Measurements from ENCODE around the gene NADSYN1.
A peak's percentile ranks its signal among the peaks of the same experiment; 100 is the strongest.

Gene NADSYN1

DNA sequence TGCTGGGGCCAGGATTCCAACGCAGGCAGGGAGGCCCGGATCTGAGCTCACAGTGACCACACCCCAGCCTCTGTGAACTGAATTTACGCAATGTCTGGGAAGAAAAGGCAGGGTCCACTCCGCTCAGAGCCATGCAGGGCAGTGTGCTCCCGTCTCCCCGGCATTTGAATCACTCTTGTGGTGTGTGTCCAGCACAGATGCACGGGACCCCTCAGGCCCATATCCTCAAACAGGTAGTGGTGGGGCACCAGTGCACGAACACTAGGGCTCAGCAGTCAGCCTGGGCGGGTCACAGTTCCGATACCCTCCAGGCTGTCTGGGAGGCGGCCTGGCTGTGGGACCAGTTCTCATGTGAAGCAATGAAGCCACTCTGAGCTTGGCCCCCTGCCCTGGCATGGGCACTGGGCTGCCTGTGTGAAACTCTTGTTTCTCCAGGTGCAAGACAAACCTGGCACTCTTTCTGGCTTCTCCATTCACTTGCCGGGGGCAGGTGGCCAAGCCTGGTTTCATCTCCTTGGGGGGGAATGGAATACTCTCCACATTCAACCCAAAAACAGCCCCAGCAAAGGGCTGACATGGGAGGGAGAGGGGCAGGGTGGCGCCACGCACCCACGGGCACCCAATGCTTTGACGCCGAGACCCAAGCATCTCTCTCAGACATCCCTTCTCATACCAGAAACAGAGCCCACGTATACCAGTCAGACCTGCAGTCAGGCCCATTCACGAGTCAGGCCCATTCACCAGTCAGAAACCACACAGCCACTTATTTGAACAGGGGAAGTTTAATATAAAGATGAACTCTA is 19.2 kb upstream of the NADSYN1 start:
- DNase-seq, result peak in 1 of 14 donors; percentile 25

DNA sequence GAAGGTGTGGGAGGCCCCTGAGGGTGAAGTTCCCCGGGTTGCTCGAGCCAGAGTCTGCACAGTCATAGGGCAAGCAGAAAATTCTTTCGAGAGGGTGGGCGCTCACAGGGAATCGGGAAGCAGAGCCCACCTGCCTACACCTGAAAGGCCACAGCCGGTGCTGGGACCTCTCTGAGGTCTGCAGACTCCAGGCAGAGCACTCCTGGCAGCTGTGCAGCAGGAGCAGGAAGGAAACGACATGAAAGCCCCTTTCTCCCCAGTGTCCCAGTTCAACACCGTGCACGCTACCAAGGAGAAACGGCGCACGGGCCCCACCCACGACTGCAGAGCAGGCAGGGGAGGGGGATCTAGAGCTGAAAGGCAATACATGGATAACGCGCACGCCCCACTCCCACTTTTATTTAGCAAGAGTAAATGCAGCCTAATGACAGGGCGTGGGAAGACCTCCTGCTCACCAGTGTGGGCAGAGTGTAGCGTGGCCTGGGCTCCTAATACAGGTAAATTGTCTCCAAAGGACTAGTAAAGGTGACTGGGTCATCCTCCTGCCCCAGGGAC is 18.4 kb upstream of the NADSYN1 start:
- DNase-seq, result no peak

DNA sequence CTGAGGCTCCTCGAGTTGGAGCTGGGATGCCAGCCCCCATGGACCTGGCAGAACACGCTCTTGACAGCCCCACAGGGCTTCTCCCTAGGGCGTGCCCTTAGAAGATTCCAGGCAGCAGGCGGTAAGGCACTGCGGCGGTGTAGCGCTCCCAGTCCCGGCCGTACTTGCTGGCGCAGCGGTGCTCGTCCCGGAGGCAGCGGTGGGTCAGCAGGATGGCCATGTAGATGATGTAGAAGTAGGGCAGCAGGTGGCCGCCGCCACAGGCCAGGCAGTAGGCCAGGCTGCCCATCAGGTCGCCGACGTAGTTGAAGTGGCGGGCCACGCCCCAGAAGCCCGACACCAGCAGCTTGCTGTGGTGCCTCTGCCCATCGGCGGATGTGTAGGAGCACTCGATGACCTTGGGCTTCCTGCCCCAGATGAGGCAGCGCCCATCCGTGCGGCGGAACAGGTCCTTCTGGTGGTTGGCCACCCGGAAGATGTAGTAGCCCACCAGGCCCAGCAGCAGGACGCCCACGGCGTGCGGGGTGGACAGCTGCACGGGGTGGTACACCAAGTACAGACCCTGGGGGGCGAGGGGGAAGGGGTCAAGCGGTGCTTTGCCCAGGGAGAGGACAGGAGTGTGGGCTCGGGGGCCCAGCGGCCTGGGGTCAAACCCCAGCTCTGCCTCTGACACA is 17.6 kb upstream of the NADSYN1 start:
- no peak for DNase-seq

DNA sequence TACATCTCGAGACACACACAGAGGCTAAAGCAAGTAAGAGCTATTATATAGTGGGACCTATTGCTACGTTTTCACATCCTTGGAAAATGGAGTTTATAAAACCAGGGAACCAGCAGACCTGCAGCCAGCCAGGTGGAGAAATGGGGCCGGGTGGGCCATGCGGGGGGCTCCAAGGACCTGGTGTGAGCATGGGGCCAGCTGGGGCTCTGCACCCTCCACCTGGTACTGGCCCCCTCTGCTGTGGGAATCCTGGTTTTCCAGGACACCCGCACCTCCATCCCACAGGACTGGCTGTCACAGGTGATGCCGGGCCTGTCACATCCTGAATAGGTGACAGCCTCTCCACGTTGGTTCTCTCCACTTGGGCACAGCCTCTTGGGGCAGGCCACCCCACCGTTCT is 16.1 kb upstream of the NADSYN1 start:
- no peak for DNase-seq

GRCh38 chr11:71437399-71437798 is 15.6 kb upstream of the NADSYN1 start:
- no peak for DNase-seq

DNA sequence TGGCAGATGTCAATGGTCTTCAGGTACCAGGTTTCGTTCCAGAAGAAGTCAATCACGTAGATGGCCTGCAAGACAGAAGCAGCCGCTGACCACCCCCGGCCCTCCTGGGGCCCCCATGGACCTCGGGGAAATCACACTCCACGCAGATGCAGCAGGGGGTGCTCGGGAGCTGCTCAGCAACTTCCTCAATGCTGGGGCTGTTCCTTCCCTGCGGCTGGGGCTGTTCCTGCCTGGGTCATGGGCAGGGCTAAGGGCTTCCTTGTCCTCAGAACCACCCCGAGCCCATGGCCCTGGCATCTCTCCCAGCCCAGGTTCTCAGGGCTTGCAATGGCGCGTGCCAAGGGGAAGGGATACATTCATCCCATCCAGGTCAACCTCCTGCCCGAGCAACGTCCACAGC is 15.1 kb upstream of the NADSYN1 start:
- DNase-seq, result no peak

GRCh38 chr11:71438650-71439049 is 14.4 kb upstream of the NADSYN1 start:
- no peak for DNase-seq

GRCh38 chr11:71440021-71440755 is 12.8 kb upstream of the NADSYN1 start:
- DNase-seq, result no peak

- no peak for DNase-seq
Observed at GRCh38 chr11:71441251-71441650, 11.8 kb upstream of the NADSYN1 start.

DNA sequence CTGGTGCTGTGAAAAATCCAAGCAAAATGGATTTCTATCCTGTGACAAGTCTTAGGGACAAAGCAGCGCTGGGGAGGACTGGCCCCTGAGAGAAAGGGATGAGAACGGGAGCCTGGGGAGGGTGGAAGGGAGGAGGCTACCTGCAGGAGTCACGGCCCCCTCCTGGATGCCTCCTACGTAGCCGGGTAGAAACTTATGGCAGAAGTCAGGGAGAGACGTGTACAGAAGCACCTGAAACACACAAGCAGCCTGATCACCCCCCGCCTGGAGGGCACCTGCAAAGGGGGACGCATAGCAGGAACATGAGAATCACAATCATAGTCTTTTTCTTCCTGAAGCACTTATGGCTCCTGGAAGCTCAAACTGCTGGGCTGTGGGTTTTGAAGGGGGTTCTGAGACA is 10.9 kb upstream of the NADSYN1 start:
- DNase-seq, result no peak

DNA sequence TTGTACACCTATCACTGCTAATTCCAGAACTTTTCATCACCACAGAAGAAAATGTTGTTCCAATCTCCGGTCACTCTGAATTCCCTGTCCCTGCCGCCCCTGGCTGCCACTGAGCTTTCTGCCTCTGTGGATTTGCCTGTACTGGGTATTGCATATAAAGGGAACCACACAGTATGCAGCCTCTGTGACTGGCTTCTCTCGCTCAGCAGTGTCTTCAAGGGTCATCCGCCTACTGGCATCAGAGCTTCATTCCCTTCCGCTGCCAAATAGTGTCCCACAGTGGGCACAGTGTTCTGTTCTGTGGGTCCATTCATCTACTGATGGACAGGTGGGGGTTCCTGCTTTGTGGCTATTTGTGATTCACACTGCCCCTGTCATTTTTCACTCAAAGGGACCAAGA is 10.1 kb upstream of the NADSYN1 start:
- DNase-seq, result peak in 1 of 14 donors; percentile 32

GRCh38 chr11:71443736-71444445 is 9.1 kb upstream of the NADSYN1 start:
- DNase-seq, result no peak

GRCh38 chr11:71444811-71445210 is 8.2 kb upstream of the NADSYN1 start:
- DNase-seq, result no peak

DNA sequence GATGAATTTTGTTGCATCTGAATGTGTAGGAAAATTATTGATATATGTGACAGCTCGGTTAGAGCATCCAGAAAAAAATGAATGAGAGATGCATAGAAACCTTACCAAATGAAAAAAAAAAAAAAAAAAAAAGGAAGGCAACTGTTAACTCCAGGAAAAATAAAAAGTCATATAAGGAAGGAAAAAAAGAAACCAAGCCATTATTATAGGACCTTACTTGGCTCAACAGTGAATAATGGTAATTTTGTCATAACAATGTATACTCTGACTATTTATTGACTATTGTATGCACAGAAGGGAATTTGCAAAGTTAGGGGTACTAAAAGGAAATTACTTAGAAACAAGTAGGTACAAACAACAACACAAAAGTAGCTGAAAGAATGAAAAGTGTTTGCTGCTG is 6.9 kb upstream of the NADSYN1 start:
- no peak for DNase-seq

GRCh38 chr11:71446942-71447688 is 5.9 kb upstream of the NADSYN1 start:
- peak in 1 of 14 donors; percentile 48 for DNase-seq

DNA sequence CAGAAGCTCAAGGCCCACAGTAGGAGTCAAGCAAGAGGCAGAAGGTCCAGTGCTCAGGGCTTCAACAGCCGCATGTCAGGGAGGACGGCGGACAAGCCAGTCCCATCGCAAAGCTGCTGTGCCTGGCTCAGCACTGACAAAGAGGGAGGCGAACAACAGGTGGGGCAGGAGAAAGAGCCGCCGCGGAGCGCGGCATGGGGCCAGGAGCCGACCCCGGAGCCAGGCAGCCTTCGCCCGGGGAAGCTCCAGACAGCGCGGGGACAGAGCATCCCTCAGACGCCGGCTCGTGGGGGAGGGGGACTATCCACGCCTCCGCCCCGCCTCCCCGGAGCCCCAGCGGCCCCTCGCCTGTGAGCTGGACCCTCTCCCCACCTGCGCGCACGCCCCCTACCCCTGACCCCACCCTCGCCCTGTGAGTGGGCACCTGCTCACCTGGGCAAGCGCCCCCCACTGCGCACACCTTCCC is 5.2 kb upstream of the NADSYN1 start:
- peak in 6 of 14 donors; percentile 46 to 65 (median 63) for DNase-seq

DNA sequence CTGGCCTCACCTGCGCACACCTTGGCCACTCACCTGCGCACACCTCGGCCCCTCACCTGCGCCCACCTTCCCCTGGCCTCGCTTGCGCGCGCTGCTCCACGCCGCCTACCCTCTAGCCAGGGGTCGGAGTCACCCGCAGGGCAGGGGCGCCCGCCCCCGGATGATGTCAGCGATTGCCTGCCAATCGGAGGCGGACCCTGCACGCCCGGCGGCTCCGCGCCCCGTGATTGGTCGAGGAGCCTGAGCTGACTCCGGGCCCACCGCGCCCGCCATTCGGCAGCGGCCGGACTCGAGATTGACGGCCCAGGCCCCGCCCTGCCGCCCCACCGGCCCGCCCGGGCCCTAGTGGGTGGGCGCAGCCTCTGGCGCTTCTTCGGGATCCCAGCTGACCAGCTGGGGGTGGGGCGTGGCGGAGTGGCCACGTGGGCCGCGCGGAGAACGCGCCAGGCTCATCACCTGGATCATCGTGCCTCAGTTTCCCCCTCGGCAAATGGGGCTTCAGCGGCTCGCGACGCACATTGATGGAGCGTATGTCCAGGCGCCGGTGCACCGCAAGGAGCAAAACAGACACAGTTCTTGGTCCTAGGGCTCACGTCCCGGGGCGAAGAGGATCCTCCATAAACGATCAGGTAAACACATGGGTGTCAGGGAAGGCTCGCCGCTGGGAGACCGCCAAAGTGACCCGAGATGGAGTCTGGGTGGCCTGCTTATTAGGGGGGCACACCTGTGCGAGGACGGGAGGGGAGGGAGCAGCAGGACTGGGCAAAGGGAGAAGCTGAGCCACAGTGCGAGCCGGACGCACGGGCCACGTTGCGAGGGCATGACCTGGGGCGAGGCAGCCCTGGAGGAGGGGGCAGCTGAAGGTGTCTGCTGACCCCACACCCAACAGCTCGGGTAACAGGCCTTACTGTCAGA is 4.5 kb upstream of the NADSYN1 start, which contains the start of gene DHCR7:
Gene DHCR7, minus strand, starts transcription at position 137 of the 915 bp plus-strand sequence. CDS start 3,441 bp downstream, outside the sequence.
- DNase-seq, result peak; percentile 29 to 96 (median 92)

DNA sequence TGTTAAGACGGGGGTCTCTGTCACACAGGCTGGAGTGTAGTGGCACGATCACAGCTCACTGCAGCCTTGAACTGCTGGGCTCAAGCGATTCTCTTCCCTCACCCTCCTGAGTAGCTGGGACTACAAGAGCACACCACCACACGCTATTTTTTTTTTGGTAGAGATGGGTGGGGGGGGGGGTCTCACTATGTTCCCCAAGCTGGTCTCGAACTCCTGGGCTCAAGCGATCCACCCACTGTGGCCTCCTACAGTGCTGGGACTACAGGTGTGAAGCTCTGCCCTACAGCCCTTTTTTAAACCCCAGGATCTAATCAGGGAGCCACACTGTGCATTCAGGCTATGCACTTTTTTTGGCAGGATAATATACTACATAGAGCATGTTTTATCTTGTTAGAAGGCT is 3.4 kb upstream of the NADSYN1 start:
- DNase-seq, result no peak

DNA sequence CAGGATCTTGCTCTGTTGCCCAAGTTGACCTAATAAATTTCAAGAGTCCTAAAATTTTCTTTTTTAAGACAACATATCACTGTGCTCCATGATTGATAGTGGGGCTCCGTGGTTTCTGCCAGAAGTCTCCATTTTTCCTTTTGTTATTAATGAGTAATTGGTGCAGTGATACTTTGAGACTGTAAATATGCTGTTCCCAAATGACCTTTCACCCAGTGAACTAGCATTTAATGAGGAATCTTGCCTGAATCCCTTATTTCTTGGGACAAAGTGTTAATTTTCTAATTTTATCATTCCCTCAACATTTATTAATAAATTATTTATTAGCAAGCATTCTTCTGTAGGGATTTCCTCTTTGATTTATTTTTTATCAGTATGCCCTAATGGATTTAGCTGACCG is 2.5 kb upstream of the NADSYN1 start:
- DNase-seq, result no peak

- DNase-seq, result no peak
Observed at GRCh38 chr11:71450939-71451338, 2.1 kb upstream of the NADSYN1 start.

Data from C1 segment of cervical spinal cord (tissue), 14 donors.